ENCODE data around the gene LRRC14B.

GRCh38 chr5:206406-206805 lies 15.1 kb downstream of the LRRC14B start:
- TF ChIP-seq, protein P1, sequence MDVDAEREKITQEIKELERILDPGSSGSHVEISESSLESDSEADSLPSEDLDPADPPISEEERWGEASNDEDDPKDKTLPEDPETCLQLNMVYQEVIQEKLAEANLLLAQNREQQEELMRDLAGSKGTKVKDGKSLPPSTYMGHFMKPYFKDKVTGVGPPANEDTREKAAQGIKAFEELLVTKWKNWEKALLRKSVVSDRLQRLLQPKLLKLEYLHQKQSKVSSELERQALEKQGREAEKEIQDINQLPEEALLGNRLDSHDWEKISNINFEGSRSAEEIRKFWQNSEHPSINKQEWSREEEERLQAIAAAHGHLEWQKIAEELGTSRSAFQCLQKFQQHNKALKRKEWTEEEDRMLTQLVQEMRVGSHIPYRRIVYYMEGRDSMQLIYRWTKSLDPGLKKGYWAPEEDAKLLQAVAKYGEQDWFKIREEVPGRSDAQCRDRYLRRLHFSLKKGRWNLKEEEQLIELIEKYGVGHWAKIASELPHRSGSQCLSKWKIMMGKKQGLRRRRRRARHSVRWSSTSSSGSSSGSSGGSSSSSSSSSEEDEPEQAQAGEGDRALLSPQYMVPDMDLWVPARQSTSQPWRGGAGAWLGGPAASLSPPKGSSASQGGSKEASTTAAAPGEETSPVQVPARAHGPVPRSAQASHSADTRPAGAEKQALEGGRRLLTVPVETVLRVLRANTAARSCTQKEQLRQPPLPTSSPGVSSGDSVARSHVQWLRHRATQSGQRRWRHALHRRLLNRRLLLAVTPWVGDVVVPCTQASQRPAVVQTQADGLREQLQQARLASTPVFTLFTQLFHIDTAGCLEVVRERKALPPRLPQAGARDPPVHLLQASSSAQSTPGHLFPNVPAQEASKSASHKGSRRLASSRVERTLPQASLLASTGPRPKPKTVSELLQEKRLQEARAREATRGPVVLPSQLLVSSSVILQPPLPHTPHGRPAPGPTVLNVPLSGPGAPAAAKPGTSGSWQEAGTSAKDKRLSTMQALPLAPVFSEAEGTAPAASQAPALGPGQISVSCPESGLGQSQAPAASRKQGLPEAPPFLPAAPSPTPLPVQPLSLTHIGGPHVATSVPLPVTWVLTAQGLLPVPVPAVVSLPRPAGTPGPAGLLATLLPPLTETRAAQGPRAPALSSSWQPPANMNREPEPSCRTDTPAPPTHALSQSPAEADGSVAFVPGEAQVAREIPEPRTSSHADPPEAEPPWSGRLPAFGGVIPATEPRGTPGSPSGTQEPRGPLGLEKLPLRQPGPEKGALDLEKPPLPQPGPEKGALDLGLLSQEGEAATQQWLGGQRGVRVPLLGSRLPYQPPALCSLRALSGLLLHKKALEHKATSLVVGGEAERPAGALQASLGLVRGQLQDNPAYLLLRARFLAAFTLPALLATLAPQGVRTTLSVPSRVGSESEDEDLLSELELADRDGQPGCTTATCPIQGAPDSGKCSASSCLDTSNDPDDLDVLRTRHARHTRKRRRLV (CRISPR knock-in tag; IDR thresholded peaks at IDR 0.05): no peak
- TF ChIP-seq ZNF121 (CRISPR knock-in tag; IDR thresholded peaks at IDR 0.05): no peak
- TF ChIP-seq HNRNPH1 (optimal IDR thresholded peaks at IDR 0.05; ENCODE audit: low read depth, low read length): no peak
- TF ChIP-seq TAF1 (CRISPR knock-in tag; IDR thresholded peaks at IDR 0.05): no peak
- TF ChIP-seq ZNF296 (CRISPR knock-in tag; conservative IDR thresholded peaks at IDR 0.05): no peak
- TF ChIP-seq ARNTL (CRISPR knock-in tag; IDR thresholded peaks at IDR 0.05): no peak
- TF ChIP-seq, protein P2, sequence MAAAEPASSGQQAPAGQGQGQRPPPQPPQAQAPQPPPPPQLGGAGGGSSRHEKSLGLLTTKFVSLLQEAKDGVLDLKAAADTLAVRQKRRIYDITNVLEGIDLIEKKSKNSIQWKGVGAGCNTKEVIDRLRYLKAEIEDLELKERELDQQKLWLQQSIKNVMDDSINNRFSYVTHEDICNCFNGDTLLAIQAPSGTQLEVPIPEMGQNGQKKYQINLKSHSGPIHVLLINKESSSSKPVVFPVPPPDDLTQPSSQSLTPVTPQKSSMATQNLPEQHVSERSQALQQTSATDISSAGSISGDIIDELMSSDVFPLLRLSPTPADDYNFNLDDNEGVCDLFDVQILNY (CRISPR knock-in tag; conservative IDR thresholded peaks at IDR 0.05): no peak
- TF ChIP-seq, protein P3, sequence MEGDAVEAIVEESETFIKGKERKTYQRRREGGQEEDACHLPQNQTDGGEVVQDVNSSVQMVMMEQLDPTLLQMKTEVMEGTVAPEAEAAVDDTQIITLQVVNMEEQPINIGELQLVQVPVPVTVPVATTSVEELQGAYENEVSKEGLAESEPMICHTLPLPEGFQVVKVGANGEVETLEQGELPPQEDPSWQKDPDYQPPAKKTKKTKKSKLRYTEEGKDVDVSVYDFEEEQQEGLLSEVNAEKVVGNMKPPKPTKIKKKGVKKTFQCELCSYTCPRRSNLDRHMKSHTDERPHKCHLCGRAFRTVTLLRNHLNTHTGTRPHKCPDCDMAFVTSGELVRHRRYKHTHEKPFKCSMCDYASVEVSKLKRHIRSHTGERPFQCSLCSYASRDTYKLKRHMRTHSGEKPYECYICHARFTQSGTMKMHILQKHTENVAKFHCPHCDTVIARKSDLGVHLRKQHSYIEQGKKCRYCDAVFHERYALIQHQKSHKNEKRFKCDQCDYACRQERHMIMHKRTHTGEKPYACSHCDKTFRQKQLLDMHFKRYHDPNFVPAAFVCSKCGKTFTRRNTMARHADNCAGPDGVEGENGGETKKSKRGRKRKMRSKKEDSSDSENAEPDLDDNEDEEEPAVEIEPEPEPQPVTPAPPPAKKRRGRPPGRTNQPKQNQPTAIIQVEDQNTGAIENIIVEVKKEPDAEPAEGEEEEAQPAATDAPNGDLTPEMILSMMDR (CRISPR knock-in tag; IDR thresholded peaks at IDR 0.05): no peak
- TF ChIP-seq HNRNPK (IDR thresholded peaks at IDR 0.05; ENCODE audit: low read depth, low read length, poor library complexity, severe bottlenecking): no peak
- no peak for TF ChIP-seq HNRNPLL (IDR thresholded peaks at IDR 0.05; ENCODE audit: low read depth, low read length, poor library complexity, severe bottlenecking)
